ENCODE measurements around the gene FLNA. TPM values are rescaled to one million over a fixed set of nuclear protein-coding genes. Genes with fewer than 3 reads are reported as not detected.

Gene FLNA
- total and polyA plus RNA-seq, 2 of the 13 experiments (the other 11 are each of a cell fraction or from before 2014, with no cell fraction given) = 83.4 to 174 TPM

DNA sequence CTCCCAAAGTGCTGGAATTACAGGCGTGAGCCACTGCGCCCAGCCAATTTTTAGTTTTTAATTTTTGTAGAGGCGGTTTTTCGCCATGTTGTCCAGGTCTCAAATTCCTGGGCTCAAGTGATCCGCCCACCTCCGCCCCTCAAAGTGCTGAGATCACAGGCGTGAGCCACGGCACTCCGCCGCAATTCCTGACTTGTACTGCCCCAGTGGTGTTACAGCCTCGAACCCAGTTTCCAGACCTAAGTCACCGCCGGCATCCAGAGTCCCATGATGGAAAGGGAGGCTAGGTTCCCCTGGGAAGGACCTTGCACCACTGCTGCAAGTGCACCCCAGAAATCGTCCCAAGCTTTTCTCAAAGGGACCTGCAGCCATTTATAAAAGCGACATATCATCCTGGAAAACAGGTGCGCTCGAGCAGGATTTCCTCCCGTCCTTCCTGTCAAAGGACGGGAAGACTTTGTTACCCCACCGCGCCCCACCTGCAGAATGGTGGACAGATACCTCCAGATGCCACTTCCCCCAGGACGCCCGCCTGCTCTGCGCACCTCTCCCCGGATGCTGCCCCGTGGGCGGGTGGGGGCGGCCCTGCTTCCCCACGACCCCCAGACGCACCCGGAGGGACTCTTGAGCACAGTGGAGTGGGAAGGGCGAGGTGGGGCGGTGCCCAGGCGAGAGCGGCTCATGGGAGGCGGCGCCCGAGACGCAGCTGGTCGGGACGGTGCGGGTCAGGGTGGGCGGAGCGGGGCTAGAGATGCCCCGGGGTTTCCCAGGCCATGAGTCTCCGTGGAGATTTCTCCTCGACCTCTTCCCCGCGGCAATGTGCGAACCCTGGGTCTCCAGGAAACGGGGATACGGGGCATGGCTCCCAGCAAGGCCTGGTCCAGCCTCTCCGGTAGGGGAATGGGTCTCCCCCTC is 22.8 kb upstream of the FLNA start:
- peaks cover 21% of the 10 kb centered on the region; the same call in 1 of the 2 replicates for H4K20me1 ChIP-seq (ENCODE audit: insufficient read depth, low read length)
- BruUV-seq (replicated peaks) = no TSS peak
- intact Hi-C loops (cut with micrococcal nuclease; ENCODE audit: unreplicated experiment) (no loop called here), in situ Hi-C loops (cut with HindIII; ENCODE audit: extremely low pct_ligation_motif_present, low pct_unique_long_range_greater_than_20kb) (no loop called here)
- H3K27ac ChIP-seq (ENCODE audit: extremely low read length, insufficient read depth, low read length) = peak overlapping the region; percentile 98
- 22% methylated on average over 9 of the region's 53 CpGs for WGBS (ENCODE audit: low lambda C conversion rate)
- peaks cover 32% of the 10 kb centered on the region for H3K4me1 ChIP-seq (ENCODE audit: insufficient read depth, low read length)
- peak overlapping the region; percentile 84 for H3K4me2 ChIP-seq (ENCODE audit: low read depth, low read length)
- H3K79me2 ChIP-seq (ENCODE audit: insufficient read depth, low read length) = peaks cover 21% of the 10 kb centered on the region
- ChIA-PET CTCF (ENCODE audit: low intra/inter-chr PET ratio, low total read pairs) (no interaction called here), POLR2A (interaction anchor here (0.8 to 6.3 kb wide), 26 partner anchors 13 to 145 kb away, joined by 3 to 75 read pairs (median 5); partner anchors contain the start of genes ATP6AP1, DNASE1L1, EMD and FAM3A)
- H3K4me3 ChIP-seq (replicated peaks in 1 of 3; ENCODE audit: insufficient read depth in 1 of 3, low read depth in 2 of 3, low read length in 3 of 3) = peak overlapping the region; percentile 52 to 77 (median 73)
- peak; percentile 66 for ATAC-seq
- H3K27me3 ChIP-seq (ENCODE audit: control insufficient read depth in 1 of 2, insufficient read depth in 2 of 2, low read length in 2 of 2) = no peaks in the 10 kb centered on the region; a peak in 1 of 5 replicates
- H3K9ac ChIP-seq (ENCODE audit: insufficient read depth, low read depth, low read length) = peak overlapping the region; percentile 97
- peak; percentile 40 for DNase-seq (ENCODE audit: low spot score)
- no peaks in the 10 kb centered on the region for H3K9me3 ChIP-seq (ENCODE audit: low read length)
- H3K36me3 ChIP-seq (replicated peaks in 1 of 2; ENCODE audit: control insufficient read depth in 1 of 2, insufficient read depth in 2 of 2, low read length in 2 of 2) = peaks cover 6 to 22% of the 10 kb centered on the region in 2 experiments; a peak in 4 of 5 replicates
- no peak for FAIRE-seq
- no peak overlapping the region for H2AFZ ChIP-seq (ENCODE audit: low read length)
- TF ChIP-seq SRY (CRISPR knock-in tag; IDR thresholded peaks at IDR 0.05) = peak; percentile 32; the same call in 1 of the 2 replicates
- TF ChIP-seq ZNF101 (CRISPR knock-in tag; IDR thresholded peaks at IDR 0.05; ENCODE audit: borderline replicate concordance, low read depth) = 0 out of 2 replicates have a peak, but pooled peaks have one; percentile 6
- TF ChIP-seq AFF4 (CRISPR knock-in tag; IDR thresholded peaks at IDR 0.05) = 0 out of 2 replicates have a peak, but pooled peaks have one; percentile 39
- TF ChIP-seq KDM2A (CRISPR knock-in tag; IDR thresholded peaks at IDR 0.05; ENCODE audit: borderline replicate concordance, low read depth) = peak; percentile 49
- TF ChIP-seq, protein P1, sequence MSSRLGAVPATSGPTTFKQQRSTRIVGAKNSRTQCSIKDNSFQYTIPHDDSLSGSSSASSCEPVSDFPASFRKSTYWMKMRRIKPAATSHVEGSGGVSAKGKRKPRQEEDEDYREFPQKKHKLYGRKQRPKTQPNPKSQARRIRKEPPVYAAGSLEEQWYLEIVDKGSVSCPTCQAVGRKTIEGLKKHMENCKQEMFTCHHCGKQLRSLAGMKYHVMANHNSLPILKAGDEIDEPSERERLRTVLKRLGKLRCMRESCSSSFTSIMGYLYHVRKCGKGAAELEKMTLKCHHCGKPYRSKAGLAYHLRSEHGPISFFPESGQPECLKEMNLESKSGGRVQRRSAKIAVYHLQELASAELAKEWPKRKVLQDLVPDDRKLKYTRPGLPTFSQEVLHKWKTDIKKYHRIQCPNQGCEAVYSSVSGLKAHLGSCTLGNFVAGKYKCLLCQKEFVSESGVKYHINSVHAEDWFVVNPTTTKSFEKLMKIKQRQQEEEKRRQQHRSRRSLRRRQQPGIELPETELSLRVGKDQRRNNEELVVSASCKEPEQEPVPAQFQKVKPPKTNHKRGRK (CRISPR knock-in tag; IDR thresholded peaks at IDR 0.05) = no peak
- TF ChIP-seq ZFAT (CRISPR knock-in tag; conservative IDR thresholded peaks at IDR 0.05) = no peak
- 0 out of 2 replicates have a peak, but pooled peaks have one; percentile 9 for TF ChIP-seq KMT2B (CRISPR knock-in tag; IDR thresholded peaks at IDR 0.05)
- 0 out of 2 replicates have a peak, but pooled peaks have one; percentile 14 for TF ChIP-seq RARA (CRISPR knock-in tag; IDR thresholded peaks at IDR 0.05)
- TF ChIP-seq HHEX (CRISPR knock-in tag; IDR thresholded peaks at IDR 0.05) = no peak
- TF ChIP-seq ZBTB7B (CRISPR knock-in tag; IDR thresholded peaks at IDR 0.05) = peak; percentile 60
- 0 out of 2 replicates have a peak, but pooled peaks have one; percentile 28 for TF ChIP-seq ZNF121 (CRISPR knock-in tag; IDR thresholded peaks at IDR 0.05)
- TF ChIP-seq XBP1 (CRISPR knock-in tag; IDR thresholded peaks at IDR 0.05) = no peak
- TF ChIP-seq, protein P2, sequence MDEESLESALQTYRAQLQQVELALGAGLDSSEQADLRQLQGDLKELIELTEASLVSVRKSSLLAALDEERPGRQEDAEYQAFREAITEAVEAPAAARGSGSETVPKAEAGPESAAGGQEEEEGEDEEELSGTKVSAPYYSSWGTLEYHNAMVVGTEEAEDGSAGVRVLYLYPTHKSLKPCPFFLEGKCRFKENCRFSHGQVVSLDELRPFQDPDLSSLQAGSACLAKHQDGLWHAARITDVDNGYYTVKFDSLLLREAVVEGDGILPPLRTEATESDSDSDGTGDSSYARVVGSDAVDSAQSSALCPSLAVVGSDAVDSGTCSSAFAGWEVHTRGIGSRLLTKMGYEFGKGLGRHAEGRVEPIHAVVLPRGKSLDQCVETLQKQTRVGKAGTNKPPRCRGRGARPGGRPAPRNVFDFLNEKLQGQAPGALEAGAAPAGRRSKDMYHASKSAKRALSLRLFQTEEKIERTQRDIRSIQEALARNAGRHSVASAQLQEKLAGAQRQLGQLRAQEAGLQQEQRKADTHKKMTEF (CRISPR knock-in tag; IDR thresholded peaks at IDR 0.05) = 0 out of 2 replicates have a peak, but pooled peaks have one; percentile 3
- TF ChIP-seq HDAC1 (CRISPR knock-in tag; IDR thresholded peaks at IDR 0.05) = peak; percentile 30; the same call in 1 of the 2 replicates
- TF ChIP-seq ZSCAN21 (CRISPR knock-in tag; IDR thresholded peaks at IDR 0.05; ENCODE audit: borderline replicate concordance) = 0 out of 2 replicates have a peak, but pooled peaks have one; percentile 32
- no peak for TF ChIP-seq NR2C2 (CRISPR knock-in tag; IDR thresholded peaks at IDR 0.05; ENCODE audit: borderline replicate concordance)

Data from HepG2 (cell line).